ENCODE data around the gene GPC5.
"Not testable (repeated sequence)": the region's sequence is repeated elsewhere in the genome, so short reads cannot be mapped to it uniquely, and the experiment has no call there.

The GPC5 gene

GRCh38 chr13:92259046-92259445 is 860.6 kb downstream of the GPC5 start:
- H3K4me3 ChIP-seq (ENCODE audit: low read depth, low read length) = no peak overlapping the region

GRCh38 chr13:92259523-92259922 is 861.1 kb downstream of the GPC5 start:
- no peak overlapping the region for H3K4me3 ChIP-seq (ENCODE audit: low read depth, low read length)

More at GRCh38 chr13:92259046-92259445, 860.6 kb downstream of the GPC5 start:
- DNase-seq (ENCODE audit: low read depth) = no peak
- TF ChIP-seq CTCF (conservative IDR thresholded peaks at IDR 0.05; ENCODE audit: low read depth, low read length) = no peak

GRCh38 chr13:92260363-92260762 is 861.9 kb downstream of the GPC5 start:
- no peak for DNase-seq (ENCODE audit: low read depth)
- H3K4me3 ChIP-seq (ENCODE audit: low read depth, low read length) = no peak overlapping the region

More at GRCh38 chr13:92259523-92259922, 861.1 kb downstream of the GPC5 start:
- TF ChIP-seq CTCF (conservative IDR thresholded peaks at IDR 0.05; ENCODE audit: low read depth, low read length) = no peak
- no peak for DNase-seq (ENCODE audit: low read depth)

GRCh38 chr13:92262100-92262788 is 863.8 kb downstream of the GPC5 start:
- DNase-seq (ENCODE audit: low read depth) = no peak
- no peak overlapping the region for H3K4me3 ChIP-seq (ENCODE audit: low read depth, low read length)
- TF ChIP-seq CTCF (conservative IDR thresholded peaks at IDR 0.05; ENCODE audit: low read depth, low read length) = no peak

More at GRCh38 chr13:92260363-92260762, 861.9 kb downstream of the GPC5 start:
- no peak for TF ChIP-seq CTCF (conservative IDR thresholded peaks at IDR 0.05; ENCODE audit: low read depth, low read length)

GRCh38 chr13:92265408-92265807 is 867.0 kb downstream of the GPC5 start:
- H3K4me3 ChIP-seq (ENCODE audit: low read depth, low read length) = no peak overlapping the region
- TF ChIP-seq CTCF (conservative IDR thresholded peaks at IDR 0.05; ENCODE audit: low read depth, low read length) = no peak
- DNase-seq (ENCODE audit: low read depth) = peak; percentile 59

- TF ChIP-seq CTCF (conservative IDR thresholded peaks at IDR 0.05; ENCODE audit: low read depth, low read length) = no peak
- H3K4me3 ChIP-seq (ENCODE audit: low read depth, low read length) = no peak overlapping the region
- DNase-seq (ENCODE audit: low read depth) = no peak
These were observed 872.6 kb downstream of the GPC5 start for GRCh38 chr13:92270990-92271389.

GRCh38 chr13:92272177-92272576 is 873.8 kb downstream of the GPC5 start:
- peak; percentile 57 for DNase-seq (ENCODE audit: low read depth)
- no peak for TF ChIP-seq CTCF (conservative IDR thresholded peaks at IDR 0.05; ENCODE audit: low read depth, low read length)
- no peak overlapping the region for H3K4me3 ChIP-seq (ENCODE audit: low read depth, low read length)

- DNase-seq (ENCODE audit: low read depth); H3K4me3 ChIP-seq (ENCODE audit: low read depth, low read length): not testable (repeated sequence)
These were observed 882.6 kb downstream of the GPC5 start for GRCh38 chr13:92280986-92281385.

- not testable (repeated sequence) for H3K4me3 ChIP-seq (ENCODE audit: low read depth, low read length); DNase-seq (ENCODE audit: low read depth)
These were observed 892.4 kb downstream of the GPC5 start for GRCh38 chr13:92290718-92291307.

- not testable (repeated sequence) for DNase-seq (ENCODE audit: low read depth); H3K4me3 ChIP-seq (ENCODE audit: low read depth, low read length)
These were observed 896.1 kb downstream of the GPC5 start for GRCh38 chr13:92294533-92294932.

Data from choroid plexus epithelial cell (primary cell).